ENCODE results near the gene LRP1B. TPM values are rescaled to one million over a fixed set of nuclear protein-coding genes. Genes with fewer than 3 reads are reported as not detected.
"Not testable (repeated sequence)": the region's sequence is repeated elsewhere in the genome, so short reads cannot be mapped to it uniquely, and the experiment has no call there.

Gene LRP1B
- total RNA-seq, 2 donors from 2014 or later = 0.91 to 1.2 TPM

DNA sequence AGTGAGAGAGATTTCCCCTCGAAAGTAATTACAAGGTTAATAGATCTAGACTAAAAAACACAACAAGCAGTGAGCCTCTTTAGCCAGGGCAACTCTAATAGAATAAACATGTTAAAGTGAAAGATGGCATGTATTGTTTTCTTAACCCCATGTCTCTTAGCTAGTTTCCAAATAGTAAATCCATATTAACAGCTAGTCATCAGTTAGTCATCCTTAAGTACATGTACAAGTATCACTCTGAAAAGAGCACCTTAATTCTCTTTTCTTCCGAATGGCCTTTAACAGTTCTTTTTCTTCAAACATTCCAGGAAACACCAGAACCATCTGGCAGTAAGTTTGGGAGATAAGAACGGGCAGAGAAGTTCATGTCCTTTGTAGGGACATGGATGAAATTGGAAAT is 1480.0 kb downstream of the LRP1B start:
- Histone ChIP-seq H3K4me1 (replicated peaks) (no peaks in the 10 kb centered on the region), H3K4me3 (no peak overlapping the region), H3K9me3 (no peaks in the 10 kb centered on the region), H3K27me3 (replicated peaks; ENCODE audit: insufficient read depth) (no peaks in the 10 kb centered on the region), H3K36me3 (no peaks in the 10 kb centered on the region), H3K27ac (no peak overlapping the region)
- intact Hi-C loops (cut with DNase I) = no loop called here
- WGBS = 80% methylated on average over 3 of the region's 3 CpGs
- DNase-seq (ENCODE audit: low spot score) = no peak
- TF ChIP-seq, protein P1, sequence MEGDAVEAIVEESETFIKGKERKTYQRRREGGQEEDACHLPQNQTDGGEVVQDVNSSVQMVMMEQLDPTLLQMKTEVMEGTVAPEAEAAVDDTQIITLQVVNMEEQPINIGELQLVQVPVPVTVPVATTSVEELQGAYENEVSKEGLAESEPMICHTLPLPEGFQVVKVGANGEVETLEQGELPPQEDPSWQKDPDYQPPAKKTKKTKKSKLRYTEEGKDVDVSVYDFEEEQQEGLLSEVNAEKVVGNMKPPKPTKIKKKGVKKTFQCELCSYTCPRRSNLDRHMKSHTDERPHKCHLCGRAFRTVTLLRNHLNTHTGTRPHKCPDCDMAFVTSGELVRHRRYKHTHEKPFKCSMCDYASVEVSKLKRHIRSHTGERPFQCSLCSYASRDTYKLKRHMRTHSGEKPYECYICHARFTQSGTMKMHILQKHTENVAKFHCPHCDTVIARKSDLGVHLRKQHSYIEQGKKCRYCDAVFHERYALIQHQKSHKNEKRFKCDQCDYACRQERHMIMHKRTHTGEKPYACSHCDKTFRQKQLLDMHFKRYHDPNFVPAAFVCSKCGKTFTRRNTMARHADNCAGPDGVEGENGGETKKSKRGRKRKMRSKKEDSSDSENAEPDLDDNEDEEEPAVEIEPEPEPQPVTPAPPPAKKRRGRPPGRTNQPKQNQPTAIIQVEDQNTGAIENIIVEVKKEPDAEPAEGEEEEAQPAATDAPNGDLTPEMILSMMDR (IDR thresholded peaks at IDR 0.05) = no peak
- TF ChIP-seq POLR2AphosphoS5 (IDR thresholded peaks at IDR 0.05) (no peak), POLR2A (IDR thresholded peaks at IDR 0.05) (no peak)

DNA sequence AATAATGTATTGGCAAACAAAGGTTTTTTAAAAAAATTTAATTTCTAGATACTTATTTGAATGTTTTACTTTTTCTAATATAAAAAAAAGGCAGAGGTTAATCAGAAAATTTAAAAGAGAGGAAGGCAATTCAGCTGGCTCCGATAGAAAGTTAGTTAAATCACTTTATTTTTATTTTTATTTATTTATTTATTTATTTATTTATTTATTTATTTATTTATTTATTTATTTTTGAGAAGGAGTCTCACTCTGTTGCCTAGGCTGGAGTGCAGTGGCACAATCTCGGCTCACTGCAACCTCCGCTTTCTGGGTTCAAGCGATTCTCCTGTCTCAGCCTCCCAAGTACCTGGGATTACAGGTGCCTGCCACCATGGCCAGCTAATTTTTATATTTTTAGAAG is 1480.7 kb downstream of the LRP1B start:
- H3K9me3 ChIP-seq; H3K27ac ChIP-seq; H3K36me3 ChIP-seq; H3K4me1 ChIP-seq (replicated peaks); intact Hi-C loops (cut with DNase I); DNase-seq (ENCODE audit: low spot score); H3K4me3 ChIP-seq; H3K27me3 ChIP-seq (replicated peaks; ENCODE audit: insufficient read depth): not testable (repeated sequence)
- over 99% methylated on average over 4 of the region's 4 CpGs for WGBS

DNA sequence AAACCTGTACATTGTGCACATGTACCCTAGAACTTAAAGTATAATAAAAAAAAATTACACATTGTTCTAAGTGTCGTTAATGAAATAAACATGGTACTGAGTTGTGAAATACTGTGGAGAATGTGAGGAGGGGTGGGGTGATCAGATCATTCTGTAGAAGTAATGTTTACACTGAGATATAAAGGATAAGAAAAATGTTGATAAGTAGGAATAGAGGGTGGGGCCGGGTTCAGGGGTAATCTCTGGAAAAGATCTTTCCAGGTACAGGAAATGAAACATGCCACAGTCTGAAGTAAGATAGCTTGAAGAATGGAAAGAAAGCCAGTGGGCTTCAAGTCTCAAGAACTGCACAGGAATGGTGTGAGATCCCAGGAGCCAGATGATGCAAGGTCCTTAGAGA is 1482.4 kb downstream of the LRP1B start:
- TF ChIP-seq POLR2A (IDR thresholded peaks at IDR 0.05) (no peak), POLR2AphosphoS5 (IDR thresholded peaks at IDR 0.05) (no peak)
- TF ChIP-seq, protein P1 (IDR thresholded peaks at IDR 0.05) = no peak
- no peak for DNase-seq (ENCODE audit: low spot score)

DNA sequence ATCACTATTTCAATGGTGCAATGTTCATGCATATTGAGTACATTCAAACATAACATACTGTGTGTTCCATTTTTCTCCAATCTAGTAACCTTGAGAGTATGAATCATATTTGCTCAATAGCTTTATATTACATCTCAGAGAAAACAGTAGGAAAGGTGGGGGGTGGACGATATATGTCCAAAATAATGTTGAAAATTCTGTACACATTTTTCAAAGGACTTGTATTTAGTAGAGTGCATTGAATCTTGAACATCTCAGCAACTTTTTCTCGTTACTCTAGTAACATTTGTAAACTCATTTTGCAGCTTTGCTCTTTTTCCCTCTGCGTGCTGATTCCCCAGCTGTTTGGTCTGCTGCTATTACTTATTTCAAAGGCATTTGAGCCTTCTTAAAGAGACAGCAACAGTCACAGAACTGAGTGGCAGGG is 1487.0 kb downstream of the LRP1B start:
- H3K9me3 ChIP-seq = no peaks in the 10 kb centered on the region
- H3K4me1 ChIP-seq (replicated peaks) = no peaks in the 10 kb centered on the region
- H3K36me3 ChIP-seq = no peaks in the 10 kb centered on the region
- TF ChIP-seq, protein P1 (IDR thresholded peaks at IDR 0.05) = no peak
- TF ChIP-seq POLR2A (IDR thresholded peaks at IDR 0.05) (no peak), POLR2AphosphoS5 (IDR thresholded peaks at IDR 0.05) (no peak)
- H3K27me3 ChIP-seq (replicated peaks; ENCODE audit: insufficient read depth) = no peaks in the 10 kb centered on the region
- intact Hi-C loops (cut with DNase I) = no loop called here
- DNase-seq (ENCODE audit: low spot score) = no peak
- 36% methylated on average over 3 of the region's 3 CpGs for WGBS
- no peak overlapping the region for H3K4me3 ChIP-seq
- H3K27ac ChIP-seq = no peak overlapping the region

More for the DNA sequence above, 1482.4 kb downstream of the LRP1B start:
- no peaks in the 10 kb centered on the region for H3K9me3 ChIP-seq
- H3K4me1 ChIP-seq (replicated peaks) = no peaks in the 10 kb centered on the region
- no peaks in the 10 kb centered on the region for H3K36me3 ChIP-seq
- intact Hi-C loops (cut with DNase I) = no loop called here
- 56% methylated on average over 2 of the region's 2 CpGs for WGBS
- H3K27me3 ChIP-seq (replicated peaks; ENCODE audit: insufficient read depth) = no peaks in the 10 kb centered on the region
- no peak overlapping the region for H3K4me3 ChIP-seq
- H3K27ac ChIP-seq = no peak overlapping the region

DNA sequence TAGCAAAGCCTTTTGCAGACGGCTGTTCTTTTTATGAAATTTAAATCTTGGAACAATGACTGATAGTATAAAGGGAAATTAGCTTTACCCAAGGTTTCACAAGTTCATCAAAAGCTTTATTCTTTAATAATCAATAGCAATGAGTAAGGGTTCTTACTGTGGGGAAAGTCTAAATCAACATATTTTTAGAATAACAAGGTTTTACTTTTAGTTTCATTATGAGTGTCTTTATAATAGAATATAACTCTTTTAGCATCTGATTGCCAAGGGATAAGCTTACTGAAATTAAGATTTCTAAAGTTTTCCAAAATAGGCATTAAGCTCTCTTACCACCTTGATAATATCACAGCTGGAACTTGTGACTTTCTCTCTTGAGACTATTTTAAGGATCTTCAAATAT is 1489.7 kb downstream of the LRP1B start:
- TF ChIP-seq, protein P1 (IDR thresholded peaks at IDR 0.05) = no peak
- TF ChIP-seq POLR2A (IDR thresholded peaks at IDR 0.05) (no peak), POLR2AphosphoS5 (IDR thresholded peaks at IDR 0.05) (no peak)
- intact Hi-C loops (cut with DNase I) = no loop called here
- 61% methylated on average over 1 of the region's 1 CpG for WGBS
- H3K4me1 ChIP-seq (replicated peaks) = no peaks in the 10 kb centered on the region
- no peaks in the 10 kb centered on the region for H3K36me3 ChIP-seq
- DNase-seq (ENCODE audit: low spot score) = no peak
- no peaks in the 10 kb centered on the region for H3K9me3 ChIP-seq
- no peak overlapping the region for H3K4me3 ChIP-seq
- no peaks in the 10 kb centered on the region for H3K27me3 ChIP-seq (replicated peaks; ENCODE audit: insufficient read depth)
- H3K27ac ChIP-seq = no peak overlapping the region
